ENCODE data around the gene TTC24. TPM values are rescaled to one million over a fixed set of nuclear protein-coding genes. Genes with fewer than 3 reads are reported as not detected.

TTC24 gene
- polyA plus RNA-seq, 1 of the 3 experiments (the other 2 are of a cell fraction) = not detected

DNA sequence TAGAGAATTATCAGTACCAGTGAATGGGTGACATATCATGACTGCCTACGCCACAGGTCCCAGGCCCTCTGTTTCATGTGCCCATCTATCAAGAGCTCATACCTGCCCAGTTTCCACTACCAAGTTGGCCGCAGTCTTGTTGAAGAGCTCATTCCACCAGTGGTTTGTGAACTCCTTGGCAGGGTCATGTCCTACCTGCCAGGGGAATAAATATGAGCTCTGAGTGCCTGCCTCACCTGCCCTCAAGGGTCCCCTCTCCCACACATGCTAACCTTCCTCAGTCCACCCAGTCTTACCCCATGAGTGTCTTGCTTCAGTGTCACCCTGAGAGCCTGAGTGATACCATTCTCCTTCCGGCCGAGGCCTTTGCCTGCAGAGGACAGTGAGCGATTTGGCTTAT lies 18.6 kb downstream of the TTC24 start:
- POLR2A ChIA-PET = interaction anchor here (1.1 kb wide), 1 partner anchor 97 kb away, joined by 3 read pairs; no protein-coding TSS in a partner anchor
- no peak overlapping the region for H3K4me3 ChIP-seq (ENCODE audit: low read depth in 2 of 2, low read length in 1 of 2)
- no peaks in the 10 kb centered on the region for H3K9me3 ChIP-seq
- WGBS (ENCODE audit: low lambda C conversion rate) = 93% methylated on average over 5 of the region's 5 CpGs
- peaks cover 6 to 9% of the 10 kb centered on the region in 2 experiments; a peak in 2 of 4 replicates for H3K4me1 ChIP-seq (ENCODE audit: control insufficient read depth in 1 of 2, insufficient read depth in 2 of 2, low read depth in 1 of 2, low read length in 1 of 2)
- H3F3A ChIP-seq (replicated peaks; ENCODE audit: insufficient read depth) = peaks cover 19% of the 10 kb centered on the region
- no peaks in the 10 kb centered on the region for H3K27me3 ChIP-seq (ENCODE audit: insufficient read depth)
- no peak overlapping the region for H2AFZ ChIP-seq (ENCODE audit: low read depth)
- peaks cover 32% of the 10 kb centered on the region for H3K79me2 ChIP-seq (ENCODE audit: insufficient read depth)
- no peak overlapping the region for H3K4me2 ChIP-seq
- no peak for DNase-seq
- CTCF ChIA-PET = interaction anchor here (1.1 to 4.4 kb wide), 4 partner anchors 10 to 29 kb away, joined by 4 to 21 read pairs (median 7); no protein-coding TSS in a partner anchor
- H4K20me1 ChIP-seq (ENCODE audit: insufficient read depth) = no peaks in the 10 kb centered on the region
- no peak overlapping the region for H3K9ac ChIP-seq
- peaks cover 47 to 57% of the 10 kb centered on the region in 2 experiments for H3K36me3 ChIP-seq (replicated peaks in 1 of 2; ENCODE audit: control insufficient read depth in 1 of 2, insufficient read depth in 2 of 2, low read length in 1 of 2)
- no peak overlapping the region for H3K27ac ChIP-seq (ENCODE audit: low read depth in 2 of 2, low read length in 1 of 2)
- no peak for TF ChIP-seq MAX (IDR thresholded peaks at IDR 0.05; ENCODE audit: low read depth)
- no peak for TF ChIP-seq MXI1 (IDR thresholded peaks at IDR 0.05; ENCODE audit: low read depth, low read length)
- TF ChIP-seq PBX3 (IDR thresholded peaks at IDR 0.05) = no peak
- TF ChIP-seq SIN3A (IDR thresholded peaks at IDR 0.05; ENCODE audit: borderline replicate concordance, low read depth, low read length) = no peak
- TF ChIP-seq TEAD4 (IDR thresholded peaks at IDR 0.05; ENCODE audit: borderline replicate concordance, insufficient read depth) = no peak
- no peak for TF ChIP-seq MEF2A (IDR thresholded peaks at IDR 0.05; ENCODE audit: borderline replicate concordance, low read depth)
- TF ChIP-seq REST (IDR thresholded peaks at IDR 0.05; ENCODE audit: low read depth, low read length) = no peak
- no peak for TF ChIP-seq CTCF (IDR thresholded peaks at IDR 0.05)
- TF ChIP-seq TCF12 (IDR thresholded peaks at IDR 0.05) = no peak
- TF ChIP-seq GATA2 (CRISPR knock-in tag; IDR thresholded peaks at IDR 0.05) = no peak
- no peak for TF ChIP-seq GABPA (IDR thresholded peaks at IDR 0.05; ENCODE audit: low read depth)
- no peak for TF ChIP-seq FOSL2 (IDR thresholded peaks at IDR 0.05; ENCODE audit: borderline replicate concordance, low read depth)
- no peak for TF ChIP-seq NFIC (IDR thresholded peaks at IDR 0.05; ENCODE audit: borderline replicate concordance)
- TF ChIP-seq NRF1 (IDR thresholded peaks at IDR 0.05; ENCODE audit: low read depth, low read length) = no peak
- no peak for TF ChIP-seq RAD21 (IDR thresholded peaks at IDR 0.05; ENCODE audit: low read length)
- TF ChIP-seq RFX5 (IDR thresholded peaks at IDR 0.05; ENCODE audit: low read length) = no peak
- no peaks in the 10 kb centered on the region for H3K9me2 ChIP-seq

Data from SK-N-SH (cell line).